H9 (cell line): ENCODE data around the gene TRPV3. TPM values are rescaled to one million over a fixed set of nuclear protein-coding genes. Genes with fewer than 3 reads are reported as not detected.

ENCODE experiments used
- DNase-seq: peaks from one replicate; pipeline ENCODE4 v3.0.0-alpha.2; 2017
- H2AFZ ChIP-seq: one replicate; pipeline ENCODE4 v1.6.1; 2013; ENCODE audit warnings: mild to moderate bottlenecking, low read length, control low read depth, moderate library complexity
- H2AK5ac ChIP-seq: 2 replicates; pipeline ENCODE4 v1.6.1; 2013; ENCODE audit warnings: low read length, control low read depth, mixed read lengths; ENCODE audit not compliant: insufficient read length
- H2BK120ac ChIP-seq: one replicate; pipeline ENCODE4 v1.6.1; 2013; ENCODE audit warnings: low read depth, mild to moderate bottlenecking, low read length, control low read depth, inconsistent platforms; ENCODE audit not compliant: poor library complexity, severe bottlenecking
- H2BK12ac ChIP-seq: 2 replicates; pipeline ENCODE4 v1.6.1; 2013; ENCODE audit warnings: low read length, control low read depth, mixed read lengths, low read depth; ENCODE audit not compliant: insufficient read length
- H2BK15ac ChIP-seq: 2 replicates; pipeline ENCODE4 v1.6.1; 2013; ENCODE audit warnings: low read depth, low read length, control low read depth
- H2BK20ac ChIP-seq: one replicate; pipeline ENCODE4 v1.6.1; 2013; ENCODE audit warnings: low read depth, mild to moderate bottlenecking, low read length, control low read depth, inconsistent platforms; ENCODE audit not compliant: poor library complexity, severe bottlenecking
- H2BK5ac ChIP-seq: 2 replicates; pipeline ENCODE4 v1.6.1; 2013; ENCODE audit warnings: low read length, control low read depth, mixed read lengths; ENCODE audit not compliant: insufficient read length
- H3K14ac ChIP-seq: 2 replicates; pipeline ENCODE4 v1.6.1; 2013; ENCODE audit warnings: low read length, control low read depth; ENCODE audit not compliant: insufficient read depth
- H3K18ac ChIP-seq: 2 replicates; pipeline ENCODE4 v1.6.1; 2013; ENCODE audit warnings: low read depth, mild to moderate bottlenecking, mixed read lengths, low read length, control low read depth; ENCODE audit not compliant: insufficient read length
- H3K23ac ChIP-seq: 2 replicates; pipeline ENCODE4 v1.6.1; 2013; ENCODE audit warnings: low read length, control low read depth, mixed read lengths, low read depth; ENCODE audit not compliant: insufficient read length
- H3K23me2 ChIP-seq: 2 replicates; pipeline ENCODE4 v1.6.1; 2013; ENCODE audit warnings: low read depth, mild to moderate bottlenecking, mixed read lengths, low read length, control low read depth; ENCODE audit not compliant: insufficient read length, poor library complexity, severe bottlenecking
- H3K27ac ChIP-seq: 2 replicates; pipeline ENCODE4 v1.5.1; 2013; ENCODE audit warnings: low read length, control low read depth, mixed read lengths, low read depth; ENCODE audit not compliant: insufficient read length
- H3K27me3 ChIP-seq: 2 replicates; pipeline ENCODE4 v1.6.1; 2013; ENCODE audit warnings: low read length, control low read depth, inconsistent platforms; ENCODE audit not compliant: insufficient read depth
- H3K4ac ChIP-seq: 2 replicates; pipeline ENCODE4 v1.6.1; 2013; ENCODE audit warnings: low read depth, mild to moderate bottlenecking, control low read depth, inconsistent platforms, low read length, moderate library complexity
- H3K4me1 ChIP-seq: 2 replicates; pipeline ENCODE4 v1.6.1; 2013; ENCODE audit warnings: low read length, control low read depth, inconsistent platforms; ENCODE audit not compliant: insufficient read depth
- H3K4me2 ChIP-seq: 2 replicates; pipeline ENCODE4 v1.6.1; 2013; ENCODE audit warnings: low read length, control low read depth, mixed read lengths; ENCODE audit not compliant: insufficient read length, insufficient read depth
- H3K56ac ChIP-seq: 2 replicates; pipeline ENCODE4 v1.6.1; 2013; ENCODE audit warnings: low read depth, mild to moderate bottlenecking, mixed read lengths, low read length, control low read depth; ENCODE audit not compliant: insufficient read length
- H3K79me1 ChIP-seq: 2 replicates; pipeline ENCODE4 v1.6.1; 2013; ENCODE audit warnings: low read depth, mild to moderate bottlenecking, moderate library complexity, low read length, control low read depth, inconsistent platforms; ENCODE audit not compliant: insufficient read depth, poor library complexity, severe bottlenecking
- H3K79me2 ChIP-seq: 2 replicates; pipeline ENCODE4 v1.6.1; 2013; ENCODE audit warnings: low read length, control low read depth, inconsistent platforms; ENCODE audit not compliant: insufficient read depth
- H3K9ac ChIP-seq: 2 replicates; pipeline ENCODE4 v1.6.1; 2013; ENCODE audit warnings: low read length, control low read depth, mixed read lengths; ENCODE audit not compliant: insufficient read length; ENCODE audit errors: extremely low read depth
- H3K9me3 ChIP-seq: one replicate; pipeline ENCODE4 v1.6.1; 2013; ENCODE audit warnings: low read depth, low read length, inconsistent platforms; ENCODE audit not compliant: control insufficient read depth
- H3T11ph ChIP-seq: one replicate; pipeline ENCODE4 v1.6.1; 2013; ENCODE audit warnings: mild to moderate bottlenecking, low read length, control low read depth, inconsistent platforms
- H4K20me1 ChIP-seq: one replicate; pipeline ENCODE4 v1.6.1; 2013; ENCODE audit not compliant: control insufficient read depth, insufficient read length, insufficient read depth
- H4K5ac ChIP-seq: 2 replicates; pipeline ENCODE4 v1.6.1; 2013; ENCODE audit warnings: low read depth, mild to moderate bottlenecking, mixed read lengths, low read length, control low read depth; ENCODE audit not compliant: insufficient read length
- H4K8ac ChIP-seq: replicated peaks from 2 replicates; pipeline ENCODE4 v1.6.1; 2013; ENCODE audit warnings: low read length, control low read depth, mixed read lengths, low read depth; ENCODE audit not compliant: insufficient read length
- H4K91ac ChIP-seq: 2 replicates; pipeline ENCODE4 v1.6.1; 2013; ENCODE audit warnings: low read depth, mild to moderate bottlenecking, moderate library complexity, mixed read lengths, low read length, control low read depth; ENCODE audit not compliant: insufficient read length
- H3K27ac Mint-ChIP-seq, 3 experiments: 2 replicates in 2 of 3; 3 replicates in 1 of 3; pipeline ENCODE4 v1.8.0; 2020 to 2021; ENCODE audit warnings: mixed read lengths in 3 of 3, mild to moderate bottlenecking in 1 of 3, moderate library complexity in 1 of 3
- H3K27me3 Mint-ChIP-seq: 2 replicates; pipeline ENCODE4 v1.8.0; 2021; ENCODE audit warnings: low read depth, mild to moderate bottlenecking, moderate library complexity, mixed read lengths
- H3K36me3 Mint-ChIP-seq, 3 experiments: 2 replicates in 2 of 3; 3 replicates in 1 of 3; pipeline ENCODE4 v1.8.0; 2020 to 2021; ENCODE audit warnings: low read depth in 3 of 3, mixed read lengths in 3 of 3; ENCODE audit not compliant: insufficient read depth in 1 of 3
- H3K4me1 Mint-ChIP-seq, 2 experiments: 2 replicates each; pipeline ENCODE4 v1.8.0; 2020; ENCODE audit warnings: mixed read lengths in 2 of 2
- H3K4me3 Mint-ChIP-seq, 2 experiments: 2 replicates in 1 of 2; 3 replicates in 1 of 2; pipeline ENCODE4 v1.8.0; 2020 to 2021; ENCODE audit warnings: mild to moderate bottlenecking in 2 of 2, mixed read lengths in 2 of 2, moderate library complexity in 1 of 2
- H3K9me3 Mint-ChIP-seq, 2 experiments: 2 replicates in 1 of 2; 3 replicates in 1 of 2; pipeline ENCODE4 v1.8.0; 2020; ENCODE audit warnings: mild to moderate bottlenecking in 2 of 2, mixed read lengths in 2 of 2, moderate library complexity in 1 of 2
- CTCF ChIP-seq: fragments of 200-600 bp; sonication (generic); conservative IDR thresholded peaks from 3 replicates; pipeline ENCODE4 v1.8.0; 2021; ENCODE audit warnings: antibody characterized with exemption, mild to moderate bottlenecking
- WGBS: extraction: QIAGEN DNeasy Blood & Tissue Kit; methylation state at CpG from one replicate; pipeline ENCODE4 v1.1.7; 2013; ENCODE audit warnings: missing lambda C conversion rate, low lambda C conversion rate, mixed read lengths; ENCODE audit not compliant: insufficient read length; ENCODE audit errors: extremely low coverage; 5-methylcytosine and 5-hydroxymethylcytosine counted together
- total RNA-seq: library from RNA; stranded (reverse); gene quantifications from 2 replicates; pipeline ENCODE4 v1.2.1, GENCODE V29; 2021

TRPV3 gene
- total RNA-seq, 1 experiment from 2014 or later = 0.63 TPM

DNA sequence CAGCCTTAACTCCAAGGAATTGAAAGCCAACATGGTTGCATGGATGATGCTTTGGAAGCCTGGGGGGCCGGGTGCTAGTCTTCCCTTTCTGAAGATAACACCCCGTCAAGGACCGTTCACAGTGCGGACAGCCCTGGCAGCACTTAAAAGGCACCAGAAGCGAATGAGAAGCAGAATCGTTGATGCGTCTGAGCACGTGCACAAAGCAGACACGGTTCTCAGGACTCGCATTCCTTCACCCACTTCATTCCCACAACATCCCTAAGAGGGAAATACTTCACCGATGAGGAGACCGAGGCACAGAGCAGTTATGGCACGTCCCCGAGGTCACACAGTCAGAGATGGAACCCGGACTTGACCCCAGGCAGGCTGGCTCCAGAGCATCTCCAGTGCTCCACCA lies 37.4 kb upstream of the TRPV3 start:
- Histone ChIP-seq H4K8ac (no peak overlapping the region), H2BK120ac (no peak overlapping the region), H3K18ac (no peak overlapping the region), H3K14ac (no peak overlapping the region), H2BK20ac (no peak overlapping the region), H2AK5ac (no peak overlapping the region), H4K91ac (no peak overlapping the region), H3K79me1 (no peaks in the 10 kb centered on the region), H3K9me3 (no peaks in the 10 kb centered on the region), H3K4ac (no peak overlapping the region), H2BK15ac (no peak overlapping the region), H3K4me1 (no peaks in the 10 kb centered on the region), H3K79me2 (no peaks in the 10 kb centered on the region), H3K27ac (no peak overlapping the region), H2AFZ (no peak overlapping the region), H2BK5ac (no peak overlapping the region), H3K9ac (no peak overlapping the region), H3K23me2 (no peaks in the 10 kb centered on the region), H3K23ac (no peak overlapping the region), H2BK12ac (no peak overlapping the region), H3K56ac (no peak overlapping the region), H4K20me1 (no peaks in the 10 kb centered on the region), H3K4me2 (no peak overlapping the region), H3T11ph (no peak overlapping the region), H4K5ac (no peak overlapping the region), H3K27me3 (no peaks in the 10 kb centered on the region)
- no peak for DNase-seq
- no peak for TF ChIP-seq CTCF
- no CpG with 5 or more reads among the region's 15 CpGs for WGBS
- H3K27me3 Mint-ChIP-seq = no peaks in the 10 kb centered on the region
- H3K27ac Mint-ChIP-seq = no peak overlapping the region; a peak in 1 of 7 replicates
- peaks cover 2% of the 10 kb centered on the region in 2 experiments; a peak in 3 of 4 replicates for H3K4me1 Mint-ChIP-seq
- no peaks in the 10 kb centered on the region for H3K9me3 Mint-ChIP-seq
- no peak overlapping the region for H3K4me3 Mint-ChIP-seq
- peaks cover 4 to 14% (median 9%) of the 10 kb centered on the region in 3 experiments for H3K36me3 Mint-ChIP-seq
